ENCODE results near the gene ZNF444. TPM values are rescaled to one million over a fixed set of nuclear protein-coding genes. Genes with fewer than 3 reads are reported as not detected.

ZNF444 gene
- 32.5 and 40.2 TPM in 2 replicates for total RNA-seq

- peak within 1 kb of the TSS; percentile 63 for H3K4me3 ChIP-seq (ENCODE audit: low read depth, low read length)
- peak; percentile 91 for DNase-seq (ENCODE audit: low read depth)
- TF ChIP-seq, protein P1, sequence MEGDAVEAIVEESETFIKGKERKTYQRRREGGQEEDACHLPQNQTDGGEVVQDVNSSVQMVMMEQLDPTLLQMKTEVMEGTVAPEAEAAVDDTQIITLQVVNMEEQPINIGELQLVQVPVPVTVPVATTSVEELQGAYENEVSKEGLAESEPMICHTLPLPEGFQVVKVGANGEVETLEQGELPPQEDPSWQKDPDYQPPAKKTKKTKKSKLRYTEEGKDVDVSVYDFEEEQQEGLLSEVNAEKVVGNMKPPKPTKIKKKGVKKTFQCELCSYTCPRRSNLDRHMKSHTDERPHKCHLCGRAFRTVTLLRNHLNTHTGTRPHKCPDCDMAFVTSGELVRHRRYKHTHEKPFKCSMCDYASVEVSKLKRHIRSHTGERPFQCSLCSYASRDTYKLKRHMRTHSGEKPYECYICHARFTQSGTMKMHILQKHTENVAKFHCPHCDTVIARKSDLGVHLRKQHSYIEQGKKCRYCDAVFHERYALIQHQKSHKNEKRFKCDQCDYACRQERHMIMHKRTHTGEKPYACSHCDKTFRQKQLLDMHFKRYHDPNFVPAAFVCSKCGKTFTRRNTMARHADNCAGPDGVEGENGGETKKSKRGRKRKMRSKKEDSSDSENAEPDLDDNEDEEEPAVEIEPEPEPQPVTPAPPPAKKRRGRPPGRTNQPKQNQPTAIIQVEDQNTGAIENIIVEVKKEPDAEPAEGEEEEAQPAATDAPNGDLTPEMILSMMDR (conservative IDR thresholded peaks at IDR 0.05; ENCODE audit: low read depth, low read length): no peak
Measured at GRCh38 chr19:56140583-56141416, at the start of gene ZNF444. ZNF444 (plus strand) TSS chr19:56141287; CDS start chr19:56146912, 5,625 bp downstream.

DNA sequence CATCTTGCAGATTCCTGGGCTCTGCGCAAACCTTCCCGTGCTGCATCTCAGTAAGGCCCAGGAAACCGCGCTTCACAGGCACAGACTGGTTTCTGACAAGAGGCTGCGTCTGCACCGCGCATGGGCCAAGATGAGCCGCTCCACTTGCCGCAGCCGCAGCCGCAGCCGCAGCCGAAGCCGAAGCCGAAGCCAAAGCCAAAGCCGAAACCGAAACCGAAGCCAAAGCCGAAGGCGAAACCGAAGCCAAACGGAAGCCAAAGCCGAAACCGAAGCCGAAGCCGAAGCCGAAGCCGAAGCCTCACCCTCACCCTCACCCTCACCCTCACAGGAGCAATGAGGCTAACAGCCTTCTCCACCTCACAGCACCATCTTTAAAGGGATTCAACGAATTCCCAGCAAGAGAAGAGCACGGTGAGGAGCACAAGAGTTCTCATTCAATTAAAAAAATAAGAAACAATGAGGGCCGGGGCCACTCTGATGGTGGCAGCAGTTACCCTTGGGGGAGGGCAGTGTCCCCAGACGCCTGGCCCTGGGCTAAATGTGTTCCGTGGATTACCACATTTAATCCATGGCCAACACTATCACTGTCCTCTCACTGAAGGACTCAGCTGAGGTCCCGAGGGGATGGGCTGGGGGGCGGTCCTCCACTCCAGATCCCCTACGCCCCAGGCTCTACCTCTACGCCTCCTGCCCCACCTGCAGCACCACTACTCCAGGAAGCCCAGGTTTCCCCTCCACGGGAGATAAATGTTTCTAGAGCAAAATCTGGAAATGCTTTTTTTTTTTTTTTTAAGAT lies 49.1 kb upstream of the ZNF444 start:
- TF ChIP-seq, protein P1 (conservative IDR thresholded peaks at IDR 0.05; ENCODE audit: low read depth, low read length): no peak
- DNase-seq (ENCODE audit: low read depth): no peak
- H3K4me3 ChIP-seq (ENCODE audit: low read depth, low read length): no peak overlapping the region

- no peak overlapping the region for H3K4me3 ChIP-seq (ENCODE audit: low read depth, low read length)
- no peak for DNase-seq (ENCODE audit: low read depth)
- TF ChIP-seq, protein P1 (conservative IDR thresholded peaks at IDR 0.05; ENCODE audit: low read depth, low read length): no peak
Measured at GRCh38 chr19:56092685-56093631, 48.1 kb upstream of the ZNF444 start.

- H3K4me3 ChIP-seq (ENCODE audit: low read depth, low read length): no peak overlapping the region
- DNase-seq (ENCODE audit: low read depth): no peak
- TF ChIP-seq, protein P1 (conservative IDR thresholded peaks at IDR 0.05; ENCODE audit: low read depth, low read length): no peak
Measured at GRCh38 chr19:56094449-56094848, 46.6 kb upstream of the ZNF444 start.

DNA sequence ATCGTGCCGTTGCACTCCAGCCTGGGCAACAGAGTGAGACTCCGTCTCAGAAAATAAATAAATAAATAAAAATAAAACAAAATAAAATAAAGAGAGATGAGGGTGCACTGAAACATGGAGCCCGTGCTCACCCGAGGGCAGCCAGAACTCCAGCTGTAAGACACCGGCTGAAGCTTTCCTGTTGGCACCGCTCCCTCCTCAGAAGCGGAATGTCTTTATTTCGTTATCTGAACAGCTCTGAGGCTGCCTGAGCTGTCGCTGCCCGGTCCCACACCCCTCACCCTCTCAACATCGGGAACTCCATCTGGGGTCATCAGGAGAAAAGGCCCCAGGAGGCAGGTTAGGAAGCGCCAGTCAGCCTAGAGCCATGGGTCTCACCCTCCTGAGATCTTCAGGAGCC lies 44.4 kb upstream of the ZNF444 start:
- H3K4me3 ChIP-seq (ENCODE audit: low read depth, low read length): no peak overlapping the region
- no peak for DNase-seq (ENCODE audit: low read depth)
- TF ChIP-seq, protein P1 (conservative IDR thresholded peaks at IDR 0.05; ENCODE audit: low read depth, low read length): no peak

- TF ChIP-seq, protein P1 (conservative IDR thresholded peaks at IDR 0.05; ENCODE audit: low read depth, low read length): no peak
- DNase-seq (ENCODE audit: low read depth): no peak
- H3K4me3 ChIP-seq (ENCODE audit: low read depth, low read length): no peak overlapping the region
Measured at GRCh38 chr19:56097306-56097705, 43.8 kb upstream of the ZNF444 start.
